GM18499 (cell line): ENCODE results near the gene MYL2.

Experiments used
- ATAC-seq: cut with Tn5 transposase; IDR thresholded peaks from one replicate; pipeline ENCODE4 v1.9.1; 2021; ENCODE audit warnings: moderate number of reproducible peaks; ENCODE audit not compliant: insufficient read depth, unreplicated experiment

Gene MYL2

DNA sequence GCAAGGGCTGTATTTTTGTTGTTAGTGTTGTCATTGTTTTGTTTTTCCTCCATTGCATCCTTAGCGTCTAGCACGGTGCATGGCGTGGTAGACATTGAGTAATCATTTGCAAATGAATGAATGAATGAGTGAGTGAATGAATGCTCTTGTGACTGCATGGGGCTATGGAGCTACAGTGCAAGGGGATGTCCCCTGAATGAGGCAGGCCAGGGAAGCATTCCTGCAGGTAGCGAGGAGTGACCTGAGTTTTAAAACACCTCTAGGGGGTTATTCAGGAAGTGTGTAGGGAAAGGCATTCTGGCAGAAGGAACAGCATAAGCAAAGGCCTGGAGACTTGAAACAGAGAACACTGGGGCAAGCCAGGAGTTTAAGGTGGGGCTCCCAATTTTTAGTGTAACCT is 16.9 kb downstream of the MYL2 start:
- ATAC-seq = no peak

- no peak for ATAC-seq
Measured at GRCh38 chr12:110901401-110901800, 19.0 kb downstream of the MYL2 start.

GRCh38 chr12:110896559-110896958 is 23.8 kb downstream of the MYL2 start:
- no peak for ATAC-seq

GRCh38 chr12:110893956-110894355 is 26.4 kb downstream of the MYL2 start:
- ATAC-seq = no peak

DNA sequence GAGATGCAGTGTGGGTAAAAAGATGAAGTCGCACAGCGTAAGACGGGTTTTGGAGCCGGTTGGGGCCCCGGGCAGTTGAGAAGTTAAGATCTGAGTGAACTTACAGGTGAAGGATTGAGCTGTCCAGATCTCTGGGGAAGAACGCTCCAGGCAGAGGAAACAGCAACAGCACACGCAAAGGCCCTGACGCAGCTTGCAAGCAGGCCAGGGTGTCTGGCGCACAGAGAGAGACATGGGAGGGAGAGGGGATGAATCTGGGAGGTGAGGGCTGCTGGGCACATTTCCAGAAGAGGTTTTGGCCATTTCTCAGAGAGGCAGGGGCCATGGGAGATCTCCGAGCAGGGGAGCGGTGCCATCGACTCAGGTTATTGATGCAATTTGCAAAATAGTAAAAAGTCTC is 31.0 kb downstream of the MYL2 start:
- no peak for ATAC-seq

DNA sequence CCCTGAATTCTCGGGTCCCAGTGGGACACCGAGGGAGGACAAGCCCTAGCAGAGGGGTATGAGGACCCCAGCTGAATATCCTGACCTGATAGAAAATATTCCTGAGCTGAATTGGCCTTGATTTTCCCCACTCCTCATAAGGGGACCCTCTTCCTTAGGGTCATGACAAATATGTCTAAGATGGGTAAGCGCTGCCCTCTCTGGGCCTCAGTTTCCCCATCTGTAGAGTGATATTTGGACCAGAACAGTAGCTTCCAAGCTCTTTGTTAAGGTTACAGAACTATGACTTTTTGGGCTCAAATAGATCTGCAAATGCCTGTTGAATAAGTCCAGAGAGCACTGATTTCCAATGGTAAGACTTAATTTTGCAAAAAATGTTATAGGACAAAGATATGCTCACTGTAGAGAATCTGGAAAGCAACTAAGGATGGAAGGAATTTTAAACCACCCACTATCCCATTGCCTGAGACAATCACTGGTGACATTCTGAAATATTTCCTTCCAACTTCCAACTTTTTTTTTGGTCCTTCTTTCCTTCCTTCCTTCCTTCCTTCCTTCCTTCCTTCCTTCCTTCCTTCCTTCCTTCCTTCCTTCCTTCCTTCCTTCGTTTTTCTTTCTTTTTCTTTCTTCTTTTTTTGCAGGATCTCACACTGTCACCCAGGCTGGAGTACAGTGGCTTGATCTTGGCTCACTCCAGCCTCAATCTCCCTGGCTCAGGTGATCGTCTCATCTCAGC is 32.0 kb downstream of the MYL2 start:
- no peak for ATAC-seq

- no peak for ATAC-seq
Measured at GRCh38 chr12:110885152-110885840, 35.1 kb downstream of the MYL2 start.

DNA sequence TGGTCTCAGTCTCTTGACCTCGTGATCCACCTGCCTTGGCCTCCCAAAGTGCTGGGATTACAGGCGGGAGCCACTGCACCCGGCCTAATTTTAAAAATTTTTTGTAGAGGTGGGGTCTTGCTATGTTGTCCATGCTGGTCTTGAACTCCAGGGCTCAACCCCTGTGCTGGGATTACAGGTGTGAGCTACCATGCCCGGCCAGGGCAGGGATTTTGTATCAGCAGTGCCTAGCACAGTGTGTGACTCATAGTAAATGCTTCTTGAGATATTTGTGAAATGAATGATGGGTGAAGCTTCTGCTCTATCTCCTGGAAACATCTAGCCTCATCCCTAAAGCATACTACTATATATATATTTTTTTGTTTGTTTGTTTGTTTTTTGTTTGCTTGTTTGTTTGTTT is 37.1 kb downstream of the MYL2 start:
- no peak for ATAC-seq

GRCh38 chr12:110880651-110881050 is 39.7 kb downstream of the MYL2 start:
- ATAC-seq = no peak

DNA sequence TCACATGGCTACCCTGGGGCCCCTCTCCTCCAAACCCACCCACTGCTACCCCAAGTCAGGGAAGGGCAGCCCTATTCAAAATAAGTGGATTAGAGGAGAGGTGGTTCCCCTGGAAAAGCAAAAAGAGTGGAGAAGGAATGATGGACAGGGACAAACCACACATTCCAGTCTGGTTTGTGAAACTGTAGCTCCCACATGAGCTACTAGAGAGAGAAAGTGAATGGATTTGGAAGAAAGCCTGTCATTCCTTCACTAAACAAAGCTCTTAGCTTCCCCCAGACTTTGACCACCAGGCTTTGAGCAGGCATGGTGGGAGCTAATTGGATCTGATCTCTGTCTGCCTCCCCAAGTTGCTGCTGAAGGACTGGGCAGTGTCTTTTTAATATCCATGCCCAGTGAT is 45.6 kb downstream of the MYL2 start:
- ATAC-seq = no peak

DNA sequence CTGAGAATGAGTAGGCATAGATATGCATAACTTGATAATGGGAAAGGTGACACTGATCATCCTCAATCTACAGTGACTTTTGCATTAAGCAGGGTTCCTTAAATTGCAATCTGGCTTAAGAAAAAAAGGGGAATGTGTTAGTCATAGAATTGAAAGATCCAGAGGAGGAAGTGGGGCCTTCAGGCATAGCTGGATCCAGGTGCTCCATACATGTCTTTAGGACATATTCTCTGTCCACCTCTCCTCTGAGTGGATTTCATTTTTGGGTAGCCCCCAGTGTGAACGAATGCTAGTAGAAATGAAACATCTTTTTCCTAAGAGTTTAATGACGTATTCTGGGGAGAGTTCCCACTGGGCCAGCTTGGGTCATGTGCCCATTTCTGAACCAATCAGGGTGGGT is 46.0 kb downstream of the MYL2 start:
- no peak for ATAC-seq

DNA sequence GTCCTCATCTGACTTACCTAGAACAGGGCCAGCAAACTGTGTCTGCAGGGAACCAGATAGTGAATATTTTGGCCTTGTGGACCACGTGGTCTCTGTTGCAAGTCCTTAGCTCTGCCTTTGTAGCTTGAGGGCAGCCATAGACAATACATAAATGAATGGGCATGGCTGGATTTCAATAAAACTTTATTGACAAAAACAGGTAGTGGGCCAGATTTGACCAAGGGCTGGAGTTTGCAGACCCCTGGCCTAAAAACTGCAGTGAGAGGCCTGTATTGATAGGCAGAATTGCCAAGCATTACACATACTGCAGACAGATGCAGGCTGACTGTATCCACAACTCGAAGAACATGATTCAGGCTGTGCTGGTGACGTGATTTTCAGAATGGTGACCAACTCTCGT is 48.3 kb downstream of the MYL2 start:
- no peak for ATAC-seq

- no peak for ATAC-seq
Measured at GRCh38 chr12:110869803-110870202, 50.6 kb downstream of the MYL2 start.

DNA sequence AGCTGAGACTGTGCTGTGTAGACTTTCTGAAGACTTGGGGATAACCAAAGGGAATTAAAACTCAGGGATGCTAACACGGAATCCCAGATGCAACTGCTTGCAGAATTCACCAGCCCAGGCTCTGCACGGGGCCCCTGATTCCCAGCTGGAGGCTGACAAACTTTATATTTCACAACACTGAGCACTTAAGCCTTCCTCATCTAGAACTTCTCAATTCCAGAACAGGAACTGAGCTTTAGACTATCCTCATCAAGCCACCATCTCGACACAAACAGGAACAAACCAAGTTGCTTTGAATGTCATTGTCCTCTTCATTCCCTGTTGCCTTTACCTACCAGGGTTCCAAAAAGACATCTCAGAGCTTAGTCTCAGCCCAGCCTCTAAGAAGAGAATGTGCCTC is 51.4 kb downstream of the MYL2 start:
- ATAC-seq = no peak

GRCh38 chr12:110865521-110865920 is 54.9 kb downstream of the MYL2 start:
- no peak for ATAC-seq

DNA sequence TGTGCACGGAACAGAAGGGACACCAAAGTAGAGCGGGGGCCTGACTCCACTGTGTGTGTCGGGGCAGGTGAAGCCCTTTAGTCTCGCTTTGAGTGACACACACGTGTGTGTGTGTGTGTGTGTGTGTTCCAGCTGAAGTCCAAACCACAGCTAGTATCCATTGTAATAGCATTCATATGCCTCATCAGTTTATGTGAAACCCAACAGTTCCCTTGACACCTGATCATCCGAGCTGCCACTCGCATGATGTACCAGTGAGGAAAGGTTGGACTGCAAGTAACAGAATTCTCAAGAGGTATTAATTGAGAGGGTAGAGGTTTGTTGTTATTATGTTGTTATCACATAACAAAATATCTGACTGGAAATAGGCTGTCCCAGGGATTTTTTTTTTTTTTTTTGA is 57.2 kb downstream of the MYL2 start:
- ATAC-seq = no peak

- ATAC-seq = no peak
Measured at GRCh38 chr12:110862329-110862728, 58.0 kb downstream of the MYL2 start.

- no peak for ATAC-seq
Measured at GRCh38 chr12:110861729-110862128, 58.6 kb downstream of the MYL2 start.
